ENCODE measurements around the gene TRAPPC5. TPM values are rescaled to one million over a fixed set of nuclear protein-coding genes. Genes with fewer than 3 reads are reported as not detected.

Gene TRAPPC5
- total and polyA plus RNA-seq, 2 experiments from 2014 or later: 78.3 to 252 TPM

GRCh38 chr19:7730286-7731217, 49.9 kb downstream of the TRAPPC5 start:
- Histone ChIP-seq H3K9me2 (ENCODE audit: insufficient read depth) (no peaks in the 10 kb centered on the region), H3K4me1 (ENCODE audit: insufficient read depth) (peaks cover 5% of the 10 kb centered on the region; the same call in 1 of the 2 replicates), H3K4me3 (peak overlapping the region; percentile 66), H3K27ac (ENCODE audit: low read depth) (no peak overlapping the region), H3F3A (replicated peaks; ENCODE audit: low read depth) (no peaks in the 10 kb centered on the region), H3K4me2 (peak overlapping the region; percentile 85), H3K27me3 (ENCODE audit: insufficient read depth) (peaks cover 56% of the 10 kb centered on the region), H3K79me2 (replicated peaks; ENCODE audit: insufficient read depth) (no peaks in the 10 kb centered on the region), H4K20me1 (replicated peaks; ENCODE audit: insufficient read depth) (no peaks in the 10 kb centered on the region), H2AFZ (peak overlapping the region; percentile 94), H3K36me3 (ENCODE audit: insufficient read depth) (no peaks in the 10 kb centered on the region)
- TF ChIP-seq EZH2 (IDR thresholded peaks at IDR 0.05; ENCODE audit: low read depth, unreplicated experiment): peak; percentile 19
- no peak for TF ChIP-seq ETS1 (IDR thresholded peaks at IDR 0.05)
- no peaks in the 10 kb centered on the region for H3K9me3 Mint-ChIP-seq
- no peaks in the 10 kb centered on the region for H3K36me3 Mint-ChIP-seq (ENCODE audit: low read depth)
- peak overlapping the region; percentile 74 for H3K4me3 Mint-ChIP-seq
- ATAC-seq: peak; percentile 58
- H3K4me1 Mint-ChIP-seq: peaks cover 14% of the 10 kb centered on the region
- H3K27ac Mint-ChIP-seq: no peak overlapping the region
- H3K27me3 Mint-ChIP-seq (ENCODE audit: insufficient read depth, low read depth, poor library complexity): peaks cover 43% of the 10 kb centered on the region
- DNase-seq (ENCODE audit: low spot score): peak; percentile 55

- H3K9me2 ChIP-seq (ENCODE audit: insufficient read depth): no peaks in the 10 kb centered on the region
- Mint-ChIP-seq H3K27ac (no peak overlapping the region), H3K9me3 (no peaks in the 10 kb centered on the region), H3K4me1 (peaks cover 14% of the 10 kb centered on the region), H3K36me3 (ENCODE audit: low read depth) (no peaks in the 10 kb centered on the region), H3K27me3 (ENCODE audit: insufficient read depth, low read depth, poor library complexity) (peaks cover 43% of the 10 kb centered on the region), H3K4me3 (no peak overlapping the region; the same call in 2 of the 3 replicates)
- H3F3A ChIP-seq (replicated peaks; ENCODE audit: low read depth): no peaks in the 10 kb centered on the region
- H3K4me2 ChIP-seq: 0 out of 2 replicates have a peak overlapping the region, but pooled peaks have one; percentile 85
- no peaks in the 10 kb centered on the region for H3K36me3 ChIP-seq (ENCODE audit: insufficient read depth)
- H3K4me3 ChIP-seq: peak overlapping the region; percentile 66
- H3K27ac ChIP-seq (ENCODE audit: low read depth): no peak overlapping the region
- ATAC-seq (peak; percentile 4; the same call in 1 of the 3 replicates), DNase-seq (ENCODE audit: low spot score) (no peak)
- H2AFZ ChIP-seq: no peak overlapping the region; the same call in 1 of the 2 replicates
- no peaks in the 10 kb centered on the region for H3K79me2 ChIP-seq (replicated peaks; ENCODE audit: insufficient read depth)
- H3K27me3 ChIP-seq (ENCODE audit: insufficient read depth): peaks cover 56% of the 10 kb centered on the region
- no peaks in the 10 kb centered on the region for H4K20me1 ChIP-seq (replicated peaks; ENCODE audit: insufficient read depth)
- H3K4me1 ChIP-seq (ENCODE audit: insufficient read depth): peaks cover 5% of the 10 kb centered on the region; the same call in 1 of the 2 replicates
- TF ChIP-seq EZH2phosphoT487 (IDR thresholded peaks at IDR 0.05; ENCODE audit: unreplicated experiment) (no peak), ZNF114 (CRISPR knock-in tag; IDR thresholded peaks at IDR 0.05) (no peak), EZH2 (IDR thresholded peaks at IDR 0.05; ENCODE audit: low read depth, unreplicated experiment) (no peak), ETS1 (IDR thresholded peaks at IDR 0.05) (no peak), NANOG (IDR thresholded peaks at IDR 0.05; ENCODE audit: borderline replicate concordance) (no peak), ZNF331 (CRISPR knock-in tag; IDR thresholded peaks at IDR 0.05; ENCODE audit: low read depth) (no peak), POLR2AphosphoS5 (IDR thresholded peaks at IDR 0.05; ENCODE audit: low read depth) (no peak), ZNF462 (CRISPR knock-in tag; IDR thresholded peaks at IDR 0.05) (no peak), JUNB (IDR thresholded peaks at IDR 0.05; ENCODE audit: unreplicated experiment) (no peak), STAT1 (IDR thresholded peaks at IDR 0.05; ENCODE audit: unreplicated experiment) (no peak)
Measured at GRCh38 chr19:7731218-7731595, 50.6 kb downstream of the TRAPPC5 start.
